CD14-positive monocyte (primary cell): Measurements from ENCODE around the gene TVP23C. TPM values are rescaled to one million over a fixed set of nuclear protein-coding genes. Genes with fewer than 3 reads are reported as not detected.

Experiments used
- DNase-seq, 3 donors: peaks; one replicate each; pipeline ENCODE4 v3.0.0-alpha.2; 2011 to 2022
- H2AFZ ChIP-seq: 2 replicates; pipeline ENCODE4 v1.6.0; 2012; ENCODE audit warnings: mild to moderate bottlenecking, low read depth, low read length, inconsistent platforms; ENCODE audit not compliant: insufficient read depth, poor library complexity, severe bottlenecking
- H3K27ac ChIP-seq, 2 donors: 1 replicate in 1 of 2; 2 replicates in 1 of 2; pipeline ENCODE4 v1.5.1; 2012 to 2013; ENCODE audit warnings: low read length in 2 of 2, control low read depth in 1 of 2, inconsistent platforms in 1 of 2, low read depth in 1 of 2, mild to moderate bottlenecking in 1 of 2
- H3K27me3 ChIP-seq, 2 donors: one replicate each; pipeline versions ENCODE4 v1.6.0 to v1.6.1; 2011 to 2013; ENCODE audit warnings: low read length in 2 of 2; ENCODE audit not compliant: control insufficient read depth in 2 of 2, insufficient read depth in 2 of 2
- H3K36me3 ChIP-seq, 2 donors: replicated peaks in 1 of 2; 1 replicate in 1 of 2; 2 replicates in 1 of 2; pipeline versions ENCODE4 v1.5.1 to v1.6.1; 2012 to 2013; ENCODE audit warnings: low read length in 2 of 2, control low read depth in 1 of 2, inconsistent platforms in 1 of 2, mild to moderate bottlenecking in 1 of 2; ENCODE audit not compliant: insufficient read depth in 2 of 2, control insufficient read depth in 1 of 2
- H3K4me1 ChIP-seq, 2 donors: 1 replicate in 1 of 2; 2 replicates in 1 of 2; pipeline versions ENCODE4 v1.5.1 to v1.6.1; 2012 to 2013; ENCODE audit warnings: low read length in 2 of 2, control low read depth in 1 of 2, inconsistent platforms in 1 of 2, mild to moderate bottlenecking in 1 of 2, moderate library complexity in 1 of 2; ENCODE audit not compliant: insufficient read depth in 2 of 2, control insufficient read depth in 1 of 2
- H3K4me2 ChIP-seq: replicated peaks from 2 replicates; pipeline ENCODE3; 2012; ENCODE audit warnings: low read length, moderate library complexity, mild to moderate bottlenecking; ENCODE audit not compliant: poor library complexity, severe bottlenecking; ENCODE audit errors: extremely low read depth
- H3K4me3 ChIP-seq, 3 experiments: fragments of 200-600 bp in 1 of 3; sonication (generic) in 1 of 3; replicated peaks in 1 of 3; 1 replicate in 2 of 3; 2 replicates in 1 of 3; pipeline ENCODE4 v1.5.1; 2011 to 2013; ENCODE audit warnings: low read length in 3 of 3, mild to moderate bottlenecking in 3 of 3, control low read depth in 2 of 3, low read depth in 2 of 3, inconsistent platforms in 1 of 3, moderate library complexity in 1 of 3
- H3K79me2 ChIP-seq: 2 replicates; pipeline ENCODE4 v1.6.0; 2012; ENCODE audit warnings: mild to moderate bottlenecking, control low read depth, inconsistent platforms, low read length, moderate library complexity; ENCODE audit not compliant: insufficient read depth
- H3K9ac ChIP-seq: 2 replicates; pipeline ENCODE4 v1.6.0; 2017; ENCODE audit warnings: low read length, mild to moderate bottlenecking; ENCODE audit not compliant: insufficient read depth, poor library complexity, severe bottlenecking
- H3K9me3 ChIP-seq, 2 donors: replicated peaks in 1 of 2; 1 replicate in 1 of 2; 2 replicates in 1 of 2; pipeline versions ENCODE4 v1.5.1 to v1.6.1; 2012 to 2013; ENCODE audit warnings: low read length in 2 of 2, control low read depth in 1 of 2; ENCODE audit not compliant: control insufficient read depth in 1 of 2, insufficient read depth in 1 of 2
- H4K20me1 ChIP-seq: 2 replicates; pipeline ENCODE4 v1.6.0; 2012; ENCODE audit warnings: mild to moderate bottlenecking, low read length, control low read depth, moderate library complexity; ENCODE audit not compliant: insufficient read depth
- H3K27ac Mint-ChIP-seq, 7 donors: one replicate each; pipeline ENCODE4 v1.8.0; 2020; ENCODE audit warnings: mild to moderate bottlenecking in 7 of 7, mixed read lengths in 7 of 7, moderate library complexity in 6 of 7, inconsistent platforms in 2 of 7
- H3K27me3 Mint-ChIP-seq, 3 donors: one replicate each; pipeline ENCODE4 v1.8.0; 2021 to 2022; ENCODE audit warnings: low read depth in 3 of 3, mild to moderate bottlenecking in 3 of 3, mixed read lengths in 3 of 3, moderate library complexity in 3 of 3, inconsistent platforms in 1 of 3
- H3K36me3 Mint-ChIP-seq, 2 donors: one replicate each; pipeline ENCODE4 v1.8.0; 2020; ENCODE audit warnings: mixed read lengths in 2 of 2, inconsistent platforms in 1 of 2, mild to moderate bottlenecking in 1 of 2
- H3K4me1 Mint-ChIP-seq: one replicate; pipeline ENCODE4 v1.8.0; 2020; ENCODE audit warnings: mild to moderate bottlenecking, mixed read lengths
- H3K4me3 Mint-ChIP-seq, 2 donors: one replicate each; pipeline ENCODE4 v1.8.0; 2020; ENCODE audit warnings: mild to moderate bottlenecking in 2 of 2, mixed read lengths in 2 of 2, moderate library complexity in 1 of 2
- H3K9me3 Mint-ChIP-seq, 7 donors: one replicate each; pipeline ENCODE4 v1.8.0; 2020 to 2022; ENCODE audit warnings: mixed read lengths in 7 of 7, mild to moderate bottlenecking in 6 of 7, moderate library complexity in 6 of 7, inconsistent platforms in 2 of 7
- CTCF ChIP-seq: fragments of 200-600 bp; IDR thresholded peaks from one replicate; pipeline ENCODE4 v1.8.0; 2022; ENCODE audit warnings: antibody characterized with exemption, mild to moderate bottlenecking
- WGBS: methylation state at CpG from one replicate; pipeline ENCODE4 v1.1.5; 2013; ENCODE audit warnings: missing lambda C conversion rate; ENCODE audit not compliant: insufficient coverage; 5-methylcytosine and 5-hydroxymethylcytosine counted together
- intact Hi-C, 2 donors: fragments of 100-400 bp; cut with micrococcal nuclease; formaldehyde crosslinking; loops; one replicate each; pipeline versions ENCODE4 v1.15.0 to v1.15.1; 2023
- polyA plus RNA-seq, 3 donors: library from polyadenylated mRNA; depleted of rRNA in 1 of 3; unstranded in 2 of 3; stranded (reverse) in 1 of 3; fragments of 300-500 nt in 2 of 3; fragments of >200 nt in 1 of 3; fragmentation: Illumina TruSeq in 2 of 3; gene quantifications; 1 replicate in 2 of 3; 2 replicates in 1 of 3; pipeline ENCODE4 v1.2.3, GENCODE V29; 2012 to 2021

Gene TVP23C
- polyA plus RNA-seq, 3 donors: 0.88 to 3.3 (median 1.4) TPM

- Mint-ChIP-seq H3K9me3 (peaks cover 0 to 5% (median 0%) of the 10 kb centered on the region in 7 donors), H3K27ac (no peak overlapping the region), H3K36me3 (no peaks in the 10 kb centered on the region), H3K4me1 (no peaks in the 10 kb centered on the region), H3K4me3 (no peak overlapping the region), H3K27me3 (peaks cover 0 to 3% (median 0%) of the 10 kb centered on the region in 3 donors)
- no peak for DNase-seq
- Histone ChIP-seq H3K9ac (no peak overlapping the region), H4K20me1 (no peaks in the 10 kb centered on the region), H3K4me3 (no peak overlapping the region), H3K79me2 (no peaks in the 10 kb centered on the region), H3K27me3 (no peaks in the 10 kb centered on the region), H3K27ac (no peak overlapping the region), H3K9me3 (no peaks in the 10 kb centered on the region), H3K4me2 (no peak overlapping the region), H3K36me3 (no peaks in the 10 kb centered on the region), H2AFZ (no peak overlapping the region), H3K4me1 (no peaks in the 10 kb centered on the region)
- intact Hi-C loops: loop anchor here in 1 of 2 donors (5.0 kb wide), 1 partner anchor 151 kb away; no protein-coding TSS in a partner anchor
- no peak for TF ChIP-seq CTCF
- WGBS: 90% methylated on average over 6 of the region's 11 CpGs
These were observed 100.1 kb downstream of the TVP23C start for GRCh38 chr17:15462976-15463772.

GRCh38 chr17:15457723-15458094, 105.6 kb downstream of the TVP23C start:
- no peak overlapping the region for H2AFZ ChIP-seq
- H3K79me2 ChIP-seq: no peaks in the 10 kb centered on the region
- H3K27ac ChIP-seq: no peak overlapping the region
- Mint-ChIP-seq H3K4me1 (no peaks in the 10 kb centered on the region), H3K9me3 (peaks cover 2 to 10% (median 5%) of the 10 kb centered on the region in 7 donors), H3K4me3 (no peak overlapping the region), H3K36me3 (no peaks in the 10 kb centered on the region), H3K27ac (no peak overlapping the region), H3K27me3 (no peaks in the 10 kb centered on the region)
- intact Hi-C loops: no loop called here
- peaks cover 6 to 8% of the 10 kb centered on the region in 2 donors for H3K9me3 ChIP-seq
- H3K4me2 ChIP-seq: no peak overlapping the region
- no peaks in the 10 kb centered on the region for H3K36me3 ChIP-seq
- no peak overlapping the region for H3K4me3 ChIP-seq
- DNase-seq: no peak
- no peak for TF ChIP-seq CTCF
- no peak overlapping the region for H3K9ac ChIP-seq
- H3K4me1 ChIP-seq: no peaks in the 10 kb centered on the region
- H4K20me1 ChIP-seq: no peaks in the 10 kb centered on the region
- 100% methylated on average over 4 of the region's 7 CpGs for WGBS
- no peaks in the 10 kb centered on the region for H3K27me3 ChIP-seq
